Spleen (tissue), 11 donors: ENCODE data around the gene TSPAN14. TPM values are rescaled to one million over a fixed set of nuclear protein-coding genes. Genes with fewer than 3 reads are reported as not detected.
A peak's percentile ranks its signal among the peaks of the same experiment; 100 is the strongest.

ENCODE experiments used
- DNase-seq: peaks from one replicate; pipeline ENCODE4 v3.0.0-alpha.2; 2020
- H3K27ac ChIP-seq, 8 donors: fragments of 200-600 bp; sonication (generic) in 7 of 8; 1 replicate in 4 of 8; 2 replicates in 4 of 8; pipeline versions ENCODE4 v1.5.0 to v1.8.0; 2016 to 2021; ENCODE audit warnings: inconsistent platforms in 4 of 8, mild to moderate bottlenecking in 4 of 8, moderate library complexity in 1 of 8
- H3K27me3 ChIP-seq, 7 donors: fragments of 200-600 bp; sonication (generic) in 6 of 7; replicated peaks in 1 of 7; 1 replicate in 4 of 7; 2 replicates in 3 of 7; pipeline versions ENCODE4 v1.5.0 to v1.8.0; 2016 to 2021; ENCODE audit warnings: inconsistent platforms in 3 of 7, mild to moderate bottlenecking in 1 of 7
- H3K36me3 ChIP-seq, 6 donors: fragments of 200-600 bp; sonication (generic) in 5 of 6; 1 replicate in 4 of 6; 2 replicates in 2 of 6; pipeline versions ENCODE4 v1.5.0 to v1.8.0; 2016 to 2021; ENCODE audit warnings: inconsistent platforms in 2 of 6
- H3K4me1 ChIP-seq, 6 donors: fragments of 200-600 bp; sonication (generic) in 5 of 6; 1 replicate in 3 of 6; 2 replicates in 3 of 6; pipeline versions ENCODE4 v1.5.0 to v1.8.0; 2016 to 2021; ENCODE audit warnings: inconsistent platforms in 3 of 6
- H3K4me3 ChIP-seq, 8 donors: fragments of 200-600 bp; sonication (generic) in 7 of 8; 1 replicate in 4 of 8; 2 replicates in 4 of 8; pipeline versions ENCODE4 v1.5.0 to v1.8.0; 2016 to 2021; ENCODE audit warnings: inconsistent platforms in 4 of 8, mild to moderate bottlenecking in 4 of 8, moderate library complexity in 2 of 8
- H3K9me3 ChIP-seq, 8 donors: fragments of 200-600 bp; sonication (generic) in 7 of 8; 1 replicate in 4 of 8; 2 replicates in 4 of 8; pipeline versions ENCODE4 v1.5.0 to v1.8.0; 2016 to 2021; ENCODE audit warnings: inconsistent platforms in 4 of 8
- CTCF ChIP-seq, 11 experiments: fragments of 200-600 bp in 7 of 11; fragments of 450-650 bp in 4 of 11; sonication (generic) in 4 of 11; IDR thresholded peaks in 8 of 11; conservative IDR thresholded peaks in 3 of 11; 1 replicate in 7 of 11; 2 replicates in 4 of 11; pipeline versions ENCODE4 v1.4.0 to v1.8.0; 2016 to 2021; ENCODE audit warnings: antibody characterized with exemption in 11 of 11, inconsistent platforms in 4 of 11, mild to moderate bottlenecking in 1 of 11
- POLR2A ChIP-seq, 3 donors: fragments of 450-650 bp; IDR thresholded peaks; one replicate each; pipeline ENCODE4 v1.5.1; 2017; ENCODE audit warnings: antibody characterized with exemption in 3 of 3, mild to moderate bottlenecking in 1 of 3
- POLR2AphosphoS5 ChIP-seq, 3 donors: sonication (generic); formaldehyde crosslinking; IDR thresholded peaks; one replicate each; pipeline ENCODE4 v1.5.1; 2017; ENCODE audit warnings: antibody characterized with exemption in 3 of 3
- WGBS, 5 donors: extraction: QIAGEN DNeasy Blood & Tissue Kit in 3 of 5; methylation state at CpG; one replicate each; pipeline versions ENCODE4 v1.1.5 to v1.1.7; 2013 to 2018; 5-methylcytosine and 5-hydroxymethylcytosine counted together
- intact Hi-C: fragments of 100-400 bp; cut with DNase I; formaldehyde crosslinking; loops from one replicate; pipeline ENCODE4 v1.15.0; 2023; ENCODE audit warnings: low total_unique reads
- polyA plus RNA-seq, 3 donors: library from polyadenylated mRNA; stranded (reverse); fragments of 200-250 nt; gene quantifications; one replicate each; pipeline ENCODE4 v1.2.1, GENCODE V29; 2013
- total RNA-seq, 7 donors: library from RNA; depleted of rRNA in 3 of 7; stranded (reverse); fragments of >200 nt in 3 of 7; fragmentation: NEBNext Ultra II Directional in 4 of 7; extraction: Animal tissue kit (Norgen Biotek cat#: 25700) in 4 of 7; gene quantifications; one replicate each; pipeline versions ENCODE4 v1.1.0 to v1.2.1, GENCODE V29; 2016 to 2021
- donor health status: healthy with polysubstance abuse.
- donor health status: DM: no; HTN: no; CAD: no; lungs with moderate emphysema.
- donor health status: DM: no; HTN: no; CAD: no.
- donor health status: Bipolar disorder and iron deficiency.
- donor health status: healthy.
- donor health status: DM: no; HTN: no; CAD: no.
- donor health status: DM: yes; HTN: yes; CAD: no.

TSPAN14 gene
- total and polyA plus RNA-seq, 10 donors = 13.3 to 172 (median 108) TPM

DNA sequence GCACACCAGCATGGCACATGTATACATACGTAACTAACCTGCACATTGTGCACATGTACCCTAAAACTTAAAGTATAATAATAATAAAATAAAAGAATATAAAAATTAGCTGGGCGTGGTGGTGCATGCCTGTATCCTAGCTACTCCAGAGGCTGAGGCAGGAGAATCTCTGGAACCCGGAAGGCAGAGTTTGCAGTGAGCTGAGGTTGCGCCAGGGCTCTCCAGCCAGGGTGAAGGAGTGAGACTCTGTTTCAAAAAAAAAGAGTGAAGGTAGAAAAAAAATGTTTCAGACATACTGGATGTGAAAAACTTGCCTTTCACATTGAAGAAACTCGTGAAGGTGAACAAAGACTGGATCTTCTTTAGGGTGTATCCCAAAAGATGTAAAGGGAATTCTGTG is 26.7 kb downstream of the TSPAN14 start:
- no peak for TF ChIP-seq POLR2AphosphoS5 (IDR thresholded peaks at IDR 0.05)
- TF ChIP-seq POLR2A (IDR thresholded peaks at IDR 0.05) = no peak
- TF ChIP-seq CTCF (IDR thresholded peaks at IDR 0.05 in 8 of 11, conservative IDR thresholded peaks at IDR 0.05 in 3 of 11) = no peak
- H3K4me1 ChIP-seq = peaks cover 16 to 81% (median 53%) of the 10 kb centered on the region in 6 donors
- WGBS, 5 donors = 92 to 95% (median 94%) methylated on average over 5 of the region's 5 CpGs
- no peak for DNase-seq
- no peaks in the 10 kb centered on the region for H3K27me3 ChIP-seq
- no peak overlapping the region for H3K27ac ChIP-seq
- H3K4me3 ChIP-seq = no peak overlapping the region
- intact Hi-C loops = no loop called here
- peaks cover 0 to 15% (median 11%) of the 10 kb centered on the region in 8 donors for H3K9me3 ChIP-seq
- peaks cover 0 to 56% (median 3%) of the 10 kb centered on the region in 6 donors for H3K36me3 ChIP-seq

DNA sequence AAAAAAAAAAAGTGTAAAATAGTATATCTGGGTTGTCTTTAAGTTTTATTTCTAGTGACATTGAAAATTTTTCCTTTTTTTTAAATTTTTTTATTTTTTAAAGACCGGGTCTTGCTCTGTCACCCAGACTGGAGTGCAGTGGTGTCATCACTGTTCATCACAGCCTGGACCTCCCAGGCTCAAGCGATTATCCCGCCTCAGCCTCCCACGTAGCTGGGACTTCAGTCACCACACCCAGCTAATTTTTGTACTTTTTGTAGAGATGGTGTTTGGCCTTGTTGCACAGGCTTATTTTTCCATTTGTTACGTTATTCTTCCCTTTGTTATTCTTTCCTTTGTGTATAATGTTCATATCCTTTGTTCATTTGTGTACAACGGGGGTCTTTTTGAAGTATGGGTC is 30.1 kb downstream of the TSPAN14 start:
- 66 to 77% (median 67%) methylated on average over 6 of the region's 6 CpGs for WGBS, 5 donors
- Histone ChIP-seq H3K4me3 (no peak overlapping the region), H3K27ac (peak overlapping the region in 7 of 8 donors; percentile 22 to 96 (median 80)), H3K9me3 (no peaks in the 10 kb centered on the region), H3K4me1 (peaks cover 35 to 86% (median 72%) of the 10 kb centered on the region in 6 donors), H3K27me3 (no peaks in the 10 kb centered on the region), H3K36me3 (peaks cover 0 to 38% (median 1%) of the 10 kb centered on the region in 6 donors)
- no peak for DNase-seq
- TF ChIP-seq CTCF (IDR thresholded peaks at IDR 0.05 in 8 of 11, conservative IDR thresholded peaks at IDR 0.05 in 3 of 11) (no peak), POLR2AphosphoS5 (IDR thresholded peaks at IDR 0.05) (no peak), POLR2A (IDR thresholded peaks at IDR 0.05) (no peak)
- intact Hi-C loops = no loop called here

GRCh38 chr10:80484676-80485075 is 30.6 kb downstream of the TSPAN14 start:
- no peaks in the 10 kb centered on the region for H3K27me3 ChIP-seq
- H3K4me3 ChIP-seq = peak overlapping the region in 1 of 8 donors; percentile 48
- intact Hi-C loops = no loop called here
- peaks cover 35 to 91% (median 77%) of the 10 kb centered on the region in 6 donors for H3K4me1 ChIP-seq
- no peak for DNase-seq
- no peak for TF ChIP-seq POLR2A (IDR thresholded peaks at IDR 0.05)
- no peak for TF ChIP-seq POLR2AphosphoS5 (IDR thresholded peaks at IDR 0.05)
- no peak for TF ChIP-seq CTCF (IDR thresholded peaks at IDR 0.05 in 8 of 11, conservative IDR thresholded peaks at IDR 0.05 in 3 of 11)
- no peaks in the 10 kb centered on the region for H3K9me3 ChIP-seq
- peak overlapping the region in 7 of 8 donors; percentile 22 to 96 (median 80) for H3K27ac ChIP-seq
- peaks cover 0 to 42% (median 4%) of the 10 kb centered on the region in 6 donors for H3K36me3 ChIP-seq

GRCh38 chr10:80485076-80485945 is 31.2 kb downstream of the TSPAN14 start:
- DNase-seq = no peak
- WGBS, 5 donors = 58 to 76% (median 66%) methylated on average over 10 of the region's 10 CpGs
- Histone ChIP-seq H3K27ac (peak overlapping the region; percentile 32 to 96 (median 80)), H3K36me3 (peaks cover 0 to 48% (median 10%) of the 10 kb centered on the region in 6 donors), H3K4me3 (peak overlapping the region in 1 of 8 donors; percentile 48), H3K9me3 (no peaks in the 10 kb centered on the region), H3K4me1 (peaks cover 35 to 97% (median 81%) of the 10 kb centered on the region in 6 donors), H3K27me3 (no peaks in the 10 kb centered on the region)
- TF ChIP-seq CTCF (IDR thresholded peaks at IDR 0.05 in 8 of 11, conservative IDR thresholded peaks at IDR 0.05 in 3 of 11) (no peak), POLR2AphosphoS5 (IDR thresholded peaks at IDR 0.05) (peak in 1 of 3 donors; percentile 26)
- intact Hi-C loops = no loop called here
